OCI-M1 (cell line): Measurements from ENCODE around the gene XPO5.
A peak's percentile ranks its signal among the peaks of the same experiment; 100 is the strongest.
"Not testable (repeated sequence)": the region's sequence is repeated elsewhere in the genome, so short reads cannot be mapped to it uniquely, and the experiment has no call there.

Source experiments
- DNase-seq: peaks from one replicate; lab custom pipeline; 2025; lab: John Stamatoyannopoulos, UW

The XPO5 gene

GRCh38 chr6:43517505-43518357, 58.1 kb downstream of the XPO5 start:
- peak; percentile 53 for DNase-seq

DNA sequence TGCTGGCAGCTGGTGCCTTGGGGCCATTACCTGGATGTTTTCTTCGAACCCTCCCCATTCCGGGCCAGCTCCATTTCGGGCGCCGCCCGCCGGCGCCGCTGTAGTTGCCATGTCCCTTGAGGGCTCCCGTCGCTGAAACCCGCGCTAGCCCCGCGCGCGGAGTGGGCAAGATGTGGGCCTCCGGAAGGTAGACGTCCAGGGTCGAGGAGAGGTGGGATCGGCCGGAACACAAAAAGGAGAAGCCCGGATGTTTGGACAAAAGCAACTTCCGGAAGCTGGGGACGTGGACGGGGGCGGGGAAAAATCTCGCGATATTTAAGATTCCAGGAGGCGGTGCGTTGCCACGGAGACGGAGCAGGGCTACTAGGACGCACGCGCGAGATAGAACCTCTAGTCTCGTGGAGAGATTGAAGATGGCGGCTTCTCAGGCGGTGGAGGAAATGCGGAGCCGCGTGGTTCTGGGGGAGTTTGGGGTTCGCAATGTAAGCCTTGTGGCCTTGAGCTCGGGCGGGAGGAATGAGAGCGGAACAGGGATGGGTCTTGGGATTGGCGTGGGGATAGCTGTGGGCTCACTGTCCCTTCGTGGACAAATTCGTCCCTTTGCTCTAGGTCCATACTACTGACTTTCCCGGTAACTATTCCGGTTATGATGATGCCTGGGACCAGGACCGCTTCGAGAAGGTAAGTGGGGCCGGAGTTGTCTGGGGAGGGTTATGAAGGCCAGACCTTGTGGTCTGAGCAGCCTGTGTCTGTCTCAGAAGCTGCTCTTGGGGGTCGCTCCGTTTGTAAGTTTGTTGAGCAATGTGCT, 58.9 kb downstream of the XPO5 start, which contains the start of the genes POLR1C and YIPF3:
Gene POLR1C, plus strand, starts transcription at position 393 of the 808 bp plus-strand sequence. Its CDS starts 21 bp downstream, at position 414.
Gene YIPF3, minus strand, starts transcription at position 230 of the 808 bp plus-strand sequence. Its CDS starts 119 bp downstream, at position 111.
- DNase-seq, result peak; percentile 100

DNA sequence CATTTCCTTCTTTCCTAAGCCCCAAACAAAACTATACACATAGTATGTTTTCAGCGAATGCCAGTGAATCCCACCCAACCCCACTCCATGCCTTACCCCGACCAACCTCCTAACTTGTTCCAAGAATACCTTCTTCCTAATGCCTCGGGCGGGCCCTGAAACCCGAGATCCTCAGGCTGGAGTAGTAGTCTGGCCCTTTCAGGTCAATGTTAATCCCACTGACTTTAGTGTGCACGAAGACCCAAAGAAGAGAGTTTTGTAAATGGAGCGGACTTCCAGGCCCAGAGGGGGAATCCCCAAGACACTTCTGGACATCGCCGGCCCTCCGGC, 59.5 kb downstream of the XPO5 start:
- no peak for DNase-seq

DNA sequence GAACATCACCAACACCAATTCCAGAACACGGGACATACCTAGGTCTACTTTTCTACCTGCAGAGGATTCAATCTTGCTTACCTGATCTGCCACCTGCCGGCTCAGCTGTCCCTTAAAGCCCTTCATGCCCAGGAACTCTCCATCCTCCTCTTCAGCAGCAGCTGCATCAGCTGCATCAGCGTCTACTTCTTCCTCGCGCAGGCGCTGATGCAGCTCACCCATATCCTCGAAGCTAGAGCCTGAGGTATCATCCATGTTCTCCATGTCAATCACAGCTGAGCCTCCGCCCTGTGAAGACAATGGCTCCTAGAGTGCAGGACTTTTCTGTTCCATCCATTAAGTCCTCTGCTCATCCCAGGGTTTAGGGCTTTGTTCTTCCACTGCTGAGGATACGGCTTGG, 60.0 kb downstream of the XPO5 start:
- DNase-seq, result no peak

DNA sequence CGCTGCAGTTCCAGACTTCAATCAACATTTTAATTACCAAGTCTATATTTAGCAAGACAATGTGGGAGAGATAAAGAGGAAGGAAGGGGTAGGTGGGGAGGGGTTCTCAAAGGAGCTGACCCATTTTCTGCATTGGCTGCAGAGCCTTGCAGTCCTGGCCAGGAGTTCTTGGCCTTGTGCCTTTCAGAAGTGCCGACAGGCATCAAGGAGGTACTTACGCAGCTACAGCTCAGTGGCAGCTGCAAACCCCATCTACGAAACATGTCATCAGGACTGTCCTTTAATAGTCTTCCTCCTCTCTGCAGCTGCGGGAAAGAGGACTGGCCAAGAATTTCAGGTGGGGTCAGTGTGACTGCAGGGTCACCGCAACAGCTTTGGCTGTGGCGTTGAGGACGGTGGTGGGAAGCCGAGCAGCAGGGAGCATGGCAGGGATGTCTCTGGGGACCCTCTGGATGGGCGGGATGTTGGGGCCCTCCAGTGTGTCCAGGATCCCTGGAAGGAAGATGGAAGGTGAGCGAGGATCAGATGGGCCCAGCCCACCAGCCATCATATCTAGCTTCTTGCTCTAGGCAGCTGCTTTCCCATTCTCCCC, 63.9 kb downstream of the XPO5 start:
- DNase-seq, result no peak

DNA sequence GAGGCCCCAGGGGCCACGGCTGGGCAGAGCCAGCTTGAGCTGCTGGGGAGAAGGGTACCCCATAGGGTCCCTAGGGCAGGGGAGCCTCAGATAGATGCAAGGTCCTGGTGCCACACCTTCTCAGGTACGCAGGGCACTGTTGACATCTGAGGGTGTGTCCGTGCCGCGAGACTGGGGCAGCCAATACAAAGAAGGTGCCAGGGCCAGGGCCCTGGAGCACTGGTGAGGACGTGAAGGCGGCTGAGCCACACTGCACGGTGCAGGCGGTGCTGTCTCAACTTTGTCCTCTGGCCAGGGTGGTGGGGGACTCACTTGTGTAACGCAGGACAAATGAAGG, 65.0 kb downstream of the XPO5 start:
- DNase-seq, result no peak

DNA sequence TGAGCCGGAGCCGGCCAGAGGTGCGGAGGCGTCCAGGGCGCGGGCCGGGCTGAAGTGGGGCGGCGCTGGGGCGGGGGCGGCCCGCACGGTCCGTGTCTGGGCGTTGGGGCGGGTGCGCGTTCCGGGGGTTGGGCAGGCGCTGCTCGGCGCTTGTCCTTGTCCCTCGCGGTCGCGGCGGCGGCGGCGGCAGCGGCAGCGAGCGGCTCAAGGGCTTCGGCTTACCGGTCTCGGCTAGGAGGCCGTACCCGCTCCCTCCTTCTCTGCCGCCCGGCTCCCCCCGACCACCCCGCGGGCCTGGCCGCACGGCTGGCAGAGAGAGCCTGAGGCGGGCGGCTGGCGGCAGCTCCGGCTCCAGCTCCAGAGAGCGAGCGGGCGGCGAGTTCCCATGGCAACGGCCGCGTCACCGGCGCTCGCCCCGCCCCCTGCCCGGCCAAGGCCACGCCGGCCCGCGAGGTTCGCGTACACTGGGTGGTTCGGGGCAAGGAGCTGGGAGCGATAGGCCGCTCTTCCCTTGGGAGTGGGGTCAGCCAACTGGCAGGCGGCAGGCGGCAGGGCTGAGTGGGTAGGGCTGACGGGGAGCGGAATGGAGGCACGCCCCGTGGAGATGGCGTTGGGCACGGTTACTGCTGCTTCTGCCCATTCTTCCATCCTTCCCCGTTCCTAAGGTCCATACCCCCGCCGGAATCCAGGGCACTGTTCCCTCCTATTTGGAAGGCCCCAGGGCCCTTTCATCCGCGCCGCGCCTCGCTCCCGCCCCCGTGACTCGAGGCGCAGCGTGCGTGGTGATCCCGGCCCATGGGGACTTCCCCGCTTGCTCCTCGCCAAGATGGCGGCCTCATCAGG, 65.6 kb downstream of the XPO5 start, which contains the start of gene LRRC73:
Gene LRRC73, minus strand, starts transcription at position 363 of the 843 bp plus-strand sequence. CDS start 561 bp downstream, outside the sequence.
- peak; percentile 88 for DNase-seq

DNA sequence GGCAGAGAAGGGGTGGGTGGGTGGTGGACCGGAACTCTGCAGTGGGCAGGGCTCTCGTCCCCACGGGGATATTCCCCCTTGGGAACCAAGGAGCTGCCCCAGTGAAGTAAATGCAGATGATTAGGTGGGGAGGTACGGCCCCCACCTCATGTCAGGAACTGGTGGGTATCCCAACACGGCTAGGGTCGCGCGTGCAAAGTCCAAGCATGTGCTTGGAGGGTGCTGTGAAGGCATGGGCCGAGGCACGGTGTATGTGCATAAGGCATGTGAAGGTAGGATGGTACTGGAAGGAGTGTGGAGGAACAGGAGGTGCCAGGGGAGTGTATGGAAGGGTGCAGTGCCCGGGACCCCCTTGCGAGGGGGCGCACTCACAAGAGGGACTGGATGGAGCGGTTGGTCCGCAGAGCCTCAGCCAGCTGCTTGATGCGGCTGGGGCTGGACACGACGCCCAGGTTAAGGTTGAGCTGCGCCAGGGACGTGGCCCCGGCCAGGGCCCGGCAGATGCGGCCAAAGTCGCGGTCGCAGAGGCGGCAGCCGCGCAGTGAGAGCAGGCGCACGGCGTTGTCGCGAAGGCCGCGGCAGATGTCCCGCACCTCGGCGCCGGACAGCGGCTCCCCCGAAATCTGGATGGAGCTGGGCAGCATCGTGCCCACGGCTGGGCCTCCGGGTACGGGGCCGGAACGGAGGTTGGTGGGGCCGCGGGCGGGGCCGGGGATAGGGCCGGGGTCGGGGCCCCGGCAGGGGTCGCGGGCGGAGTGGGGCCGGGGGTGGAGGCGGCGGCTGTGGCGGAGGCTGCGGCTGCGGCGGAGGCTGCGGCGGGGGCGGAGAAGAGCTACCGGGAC, 66.5 kb downstream of the XPO5 start:
- DNase-seq, result no peak

GRCh38 chr6:43508481-43509141, 67.2 kb downstream of the XPO5 start:
- peak; percentile 16 for DNase-seq

DNA sequence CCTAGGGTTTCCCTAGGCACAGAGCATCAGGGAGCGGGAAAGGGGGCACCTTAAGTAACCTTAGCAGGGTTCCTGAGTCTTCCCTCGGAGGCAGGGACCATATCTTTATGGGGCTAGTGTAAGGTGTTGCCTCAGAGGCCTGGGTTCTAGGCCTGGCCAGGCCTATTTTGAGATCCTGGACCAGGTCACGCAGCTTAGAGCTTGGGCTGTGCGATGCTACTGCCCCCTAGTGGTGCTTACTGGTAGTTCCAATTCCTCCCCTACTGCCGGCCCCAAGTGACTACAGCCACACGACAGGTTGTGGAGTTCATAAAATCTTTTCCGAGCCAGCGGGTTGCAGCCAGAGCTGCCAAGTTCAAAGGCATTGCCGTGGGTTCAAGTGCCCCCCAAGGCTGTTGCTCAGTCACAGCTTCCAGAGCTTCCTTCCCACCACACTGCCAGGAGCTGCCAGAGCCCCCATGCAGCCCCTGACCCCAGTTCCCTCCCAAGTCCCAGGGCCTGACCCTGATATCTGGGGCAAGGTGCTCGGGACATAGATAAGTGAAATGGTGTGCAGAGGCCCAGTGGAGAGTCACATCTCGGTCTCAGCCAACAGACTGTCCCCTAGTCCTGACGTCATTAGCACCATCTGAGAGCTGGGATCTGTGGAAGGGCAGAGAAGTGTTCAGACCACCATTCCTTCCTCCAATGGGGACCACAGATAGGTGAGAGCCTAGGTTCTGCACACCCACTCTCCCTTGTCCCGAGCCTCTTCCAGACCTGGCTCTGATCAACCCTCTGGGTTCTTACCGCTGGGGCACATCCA, 69.0 kb downstream of the XPO5 start:
- peak; percentile 96 for DNase-seq

- DNase-seq, result no peak
These were observed 69.7 kb downstream of the XPO5 start for GRCh38 chr6:43506171-43506570.

DNA sequence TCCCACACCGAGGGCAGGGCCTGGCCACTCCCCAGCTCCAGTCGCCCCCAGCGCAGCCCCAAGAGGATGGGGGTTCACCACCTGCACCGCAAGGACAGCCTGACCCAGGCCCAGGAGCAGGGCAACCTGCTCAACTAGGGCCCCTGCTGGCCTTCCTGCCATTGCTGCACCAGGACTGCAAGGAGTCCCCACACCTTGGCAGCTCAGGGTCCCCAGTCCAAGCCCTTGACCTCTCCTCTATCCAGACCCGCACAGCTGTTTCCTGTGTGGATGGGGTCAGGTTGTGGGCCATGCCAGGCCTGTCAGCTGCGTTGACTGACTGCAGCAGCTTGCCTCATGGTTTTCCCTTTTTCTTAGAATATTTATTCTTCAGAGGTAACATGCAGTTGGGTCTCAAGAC, 70.1 kb downstream of the XPO5 start:
- DNase-seq, result no peak

DNA sequence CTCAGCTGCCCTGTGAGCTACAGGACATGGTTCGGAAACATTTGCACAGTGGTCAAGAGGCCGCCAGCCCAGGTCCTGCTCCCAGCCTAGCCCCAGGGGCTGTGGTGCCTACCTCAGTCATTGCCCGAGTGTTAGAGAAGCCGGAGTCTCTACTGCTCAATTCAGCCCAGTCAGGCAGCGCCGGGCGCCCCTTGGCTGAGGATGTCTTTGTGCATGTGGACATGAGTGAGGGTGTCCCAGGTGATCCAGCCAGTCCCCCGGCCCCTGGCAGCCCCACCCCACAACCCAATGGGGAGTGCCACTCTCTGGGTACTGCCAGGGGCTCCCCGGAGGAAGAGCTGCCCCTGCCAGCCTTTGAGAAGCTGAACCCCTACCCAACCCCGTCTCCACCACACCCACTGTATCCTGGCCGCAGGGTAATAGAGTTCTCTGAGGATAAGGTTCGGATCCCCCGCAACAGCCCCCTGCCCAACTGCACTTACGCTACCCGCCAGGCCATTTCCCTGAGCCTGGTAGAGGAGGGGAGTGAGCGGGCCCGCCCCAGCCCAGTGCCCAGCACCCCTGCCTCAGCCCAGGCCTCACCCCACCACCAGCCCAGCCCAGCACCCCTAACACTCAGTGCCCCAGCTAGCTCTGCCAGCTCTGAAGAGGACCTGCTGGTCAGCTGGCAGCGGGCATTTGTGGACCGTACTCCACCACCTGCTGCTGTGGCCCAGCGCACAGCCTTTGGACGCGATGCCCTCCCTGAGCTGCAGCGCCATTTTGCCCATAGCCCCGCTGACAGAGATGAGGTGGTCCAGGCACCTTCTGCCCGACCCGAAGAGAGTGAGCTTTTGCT, 70.9 kb downstream of the XPO5 start:
- DNase-seq, result no peak

DNA sequence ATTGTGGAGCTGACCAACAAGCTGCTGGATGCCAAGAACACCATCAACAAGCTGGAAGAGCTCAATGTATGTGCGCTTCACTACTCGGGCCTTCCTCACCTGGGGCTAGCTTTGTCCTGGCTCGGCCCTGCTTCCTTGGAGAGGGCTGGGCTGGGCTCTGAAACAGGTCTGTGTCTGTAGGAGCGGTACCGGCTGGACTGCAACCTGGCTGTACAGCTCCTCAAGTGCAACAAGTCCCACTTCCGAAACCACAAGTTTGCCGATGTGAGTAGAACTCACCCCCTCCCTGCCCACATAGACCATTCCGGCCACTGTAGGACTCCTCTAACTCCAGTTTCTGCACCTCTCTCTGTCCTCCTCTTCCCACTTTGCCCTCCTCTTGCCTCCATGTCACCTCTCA, 72.4 kb downstream of the XPO5 start:
- DNase-seq, result no peak

DNA sequence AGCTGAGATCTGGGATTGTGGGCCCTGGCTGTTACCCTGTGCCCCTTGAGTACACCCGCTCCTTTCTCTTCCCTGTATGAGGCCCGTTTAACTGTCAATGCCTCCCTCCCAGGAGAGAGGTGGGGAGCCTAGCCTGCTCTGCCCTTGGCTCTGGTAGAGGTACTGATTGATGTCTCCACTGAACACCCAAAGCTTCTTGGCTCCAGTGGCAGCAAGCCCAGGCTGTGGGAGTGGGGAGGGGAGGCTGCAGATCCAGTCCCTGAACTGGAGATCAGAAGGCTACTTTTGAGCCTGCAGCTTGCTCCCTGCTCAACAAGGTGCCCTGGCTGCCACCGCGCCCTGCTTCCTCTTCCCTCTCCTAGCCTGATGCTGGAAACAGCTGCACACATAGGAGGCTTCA, 73.2 kb downstream of the XPO5 start:
- no peak for DNase-seq

DNA sequence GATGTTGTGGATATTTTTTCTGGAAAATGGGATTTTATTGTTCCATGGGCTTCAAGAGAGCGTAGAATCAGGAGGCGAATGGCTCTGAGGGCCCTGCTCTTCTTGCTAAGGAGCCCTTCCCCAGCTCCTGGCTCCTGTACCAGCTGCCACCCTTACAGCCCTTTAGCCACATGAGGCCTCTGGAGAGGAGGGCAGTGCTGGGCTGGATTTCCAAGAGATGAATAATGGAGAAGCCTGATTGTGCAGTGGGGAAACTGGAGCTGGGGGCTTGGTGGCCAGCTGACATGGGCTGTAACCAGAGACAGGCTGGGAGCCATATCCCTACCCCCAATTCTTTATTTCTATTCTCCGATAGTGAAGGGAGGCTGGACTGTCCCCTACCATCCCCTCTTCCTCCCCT, 74.9 kb downstream of the XPO5 start:
- no peak for DNase-seq

DNA sequence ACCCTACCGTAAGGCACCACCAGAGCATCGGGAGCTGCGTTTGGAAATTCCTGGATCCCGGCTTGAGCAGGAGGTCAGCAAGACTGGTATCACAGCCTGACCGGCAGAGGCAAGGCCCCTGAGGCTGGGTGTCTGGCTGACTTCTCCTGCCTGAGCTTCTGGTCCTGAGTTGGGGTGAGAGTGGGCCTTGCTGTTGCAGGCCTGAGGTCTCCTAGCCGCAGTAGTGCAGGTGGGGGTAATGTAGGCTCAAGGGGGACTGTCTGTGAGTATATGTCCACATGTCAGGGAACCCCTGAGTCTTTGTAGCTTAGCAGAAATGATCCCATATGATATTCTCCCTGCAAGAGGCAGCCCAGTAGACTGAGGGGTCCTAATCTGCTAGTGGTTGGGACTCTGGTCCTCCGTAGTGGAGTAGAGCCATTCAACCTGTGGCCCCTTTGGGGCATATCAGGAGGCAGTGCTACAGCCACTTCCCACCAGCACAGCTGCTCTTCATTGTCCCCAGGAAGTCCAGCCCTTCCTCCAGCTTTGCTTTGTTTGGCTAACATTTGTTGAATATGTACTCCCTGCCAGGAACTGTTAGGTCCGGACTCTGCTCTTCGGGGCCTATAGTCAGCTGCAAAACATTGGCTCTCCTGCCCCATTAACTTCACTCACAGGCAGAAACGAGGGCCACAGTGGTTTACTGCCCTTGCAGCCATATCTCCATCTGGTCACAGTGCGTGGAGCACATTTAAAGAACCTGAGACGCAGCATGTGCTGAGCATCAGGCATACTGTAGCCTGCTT, 76.6 kb downstream of the XPO5 start:
- no peak for DNase-seq

- not testable (repeated sequence) for DNase-seq
These were observed 77.5 kb downstream of the XPO5 start for GRCh38 chr6:43498291-43498690.
